WTC11 (cell line): ENCODE measurements around the gene SETD3.

ENCODE experiments used
- JUN ChIP-seq: sonication (generic); formaldehyde crosslinking; IDR thresholded peaks from 2 replicates; pipeline ENCODE4 v1.8.0; 2023; ENCODE audit warnings: mild to moderate bottlenecking, missing genetic modification reagents
- NR2C2 ChIP-seq: sonication (generic); formaldehyde crosslinking; IDR thresholded peaks from 2 replicates; pipeline ENCODE4 v1.8.0; 2022; ENCODE audit warnings: mild to moderate bottlenecking, missing genetic modification reagents

GRCh38 chr14:99475660-99476059 is 5.0 kb downstream of the SETD3 start:
- TF ChIP-seq NR2C2 (CRISPR knock-in tag) (no peak), JUN (CRISPR knock-in tag) (no peak)
